H1 (cell line): ENCODE measurements around the gene TUBB2B.

ENCODE experiments used
- ATF2 ChIP-seq: IDR thresholded peaks from 2 replicates; pipeline ENCODE4 v1.6.1; 2012; ENCODE audit warnings: low read length, inconsistent platforms
- ATF3 ChIP-seq: IDR thresholded peaks from 2 replicates; pipeline ENCODE4 v1.6.1; 2011; ENCODE audit warnings: low read depth, mild to moderate bottlenecking, low read length; ENCODE audit not compliant: insufficient read depth
- BCL11A ChIP-seq, 2 experiments: IDR thresholded peaks; one replicate each; pipeline ENCODE4 v1.6.1; 2011; ENCODE audit warnings: low read depth in 2 of 2, low read length in 2 of 2, mild to moderate bottlenecking in 2 of 2
- CTCF ChIP-seq, 3 experiments: IDR thresholded peaks; 1 replicate in 2 of 3; 2 replicates in 1 of 3; pipeline versions ENCODE4 v1.5.1 to v1.6.1; 2011; ENCODE audit warnings: low read length in 3 of 3, mild to moderate bottlenecking in 3 of 3, inconsistent platforms in 2 of 3, low read depth in 1 of 3, moderate library complexity in 1 of 3; ENCODE audit not compliant: insufficient read depth in 1 of 3; ENCODE audit errors: control extremely low read depth in 1 of 3
- EZH2 ChIP-seq: fragments of 200-600 bp; sonication (generic); IDR thresholded peaks from 2 replicates; pipeline ENCODE4 v1.7.1; 2012; ENCODE audit warnings: low read depth, mild to moderate bottlenecking, moderate library complexity, low read length, inconsistent platforms; ENCODE audit not compliant: severe bottlenecking
- FOSL1 ChIP-seq: IDR thresholded peaks from 2 replicates; pipeline ENCODE4 v1.6.1; 2011; ENCODE audit warnings: mild to moderate bottlenecking, low read depth, low read length, moderate library complexity; ENCODE audit not compliant: insufficient read depth
- POLR2A ChIP-seq, 2 experiments: IDR thresholded peaks; 1 replicate in 1 of 2; 2 replicates in 1 of 2; pipeline ENCODE4 v1.6.1; 2011; ENCODE audit warnings: low read depth in 2 of 2, low read length in 2 of 2, mild to moderate bottlenecking in 2 of 2; ENCODE audit errors: control extremely low read depth in 1 of 2
- SP4 ChIP-seq: IDR thresholded peaks from 2 replicates; pipeline ENCODE4 v1.6.1; 2012; ENCODE audit warnings: low read length, inconsistent platforms
- SUZ12 ChIP-seq: fragments of 200-600 bp; sonication (generic); IDR thresholded peaks from 2 replicates; pipeline ENCODE4 v1.6.1; 2012; ENCODE audit warnings: mild to moderate bottlenecking, inconsistent platforms, low read length, moderate library complexity, mixed read lengths
- USF2 ChIP-seq: IDR thresholded peaks from 2 replicates; pipeline ENCODE4 v1.6.1; 2011; ENCODE audit warnings: low read length, improper control_type of control experiment

- TF ChIP-seq POLR2A (IDR thresholded peaks at IDR 0.05; ENCODE audit: control extremely low read depth in 1 of 2, low read depth in 2 of 2, low read length in 2 of 2) = no peak
- no peak for TF ChIP-seq CTCF (IDR thresholded peaks at IDR 0.05; ENCODE audit: control extremely low read depth in 1 of 3, insufficient read depth in 1 of 3, low read depth in 1 of 3, low read length in 3 of 3)
- TF ChIP-seq ATF2 = no peak
- no peak for TF ChIP-seq SP4
- TF ChIP-seq ATF3 = no peak
- no peak for TF ChIP-seq USF2
- TF ChIP-seq BCL11A (IDR thresholded peaks at IDR 0.05; ENCODE audit: low read depth in 2 of 2, low read length in 2 of 2) = no peak
- TF ChIP-seq EZH2 = no peak
- no peak for TF ChIP-seq SUZ12
- TF ChIP-seq FOSL1 = no peak
Observed at GRCh38 chr6:3273707-3274521, 46.5 kb upstream of the TUBB2B start.
